NCI-H1105 treated with DMSO at 0.1 percent for 48 hours (cell line): ENCODE data around the gene ETV4.

Experiments
- DNase-seq: peaks from one replicate; lab custom pipeline; 2025; lab: John Stamatoyannopoulos, UW

Gene ETV4

DNA sequence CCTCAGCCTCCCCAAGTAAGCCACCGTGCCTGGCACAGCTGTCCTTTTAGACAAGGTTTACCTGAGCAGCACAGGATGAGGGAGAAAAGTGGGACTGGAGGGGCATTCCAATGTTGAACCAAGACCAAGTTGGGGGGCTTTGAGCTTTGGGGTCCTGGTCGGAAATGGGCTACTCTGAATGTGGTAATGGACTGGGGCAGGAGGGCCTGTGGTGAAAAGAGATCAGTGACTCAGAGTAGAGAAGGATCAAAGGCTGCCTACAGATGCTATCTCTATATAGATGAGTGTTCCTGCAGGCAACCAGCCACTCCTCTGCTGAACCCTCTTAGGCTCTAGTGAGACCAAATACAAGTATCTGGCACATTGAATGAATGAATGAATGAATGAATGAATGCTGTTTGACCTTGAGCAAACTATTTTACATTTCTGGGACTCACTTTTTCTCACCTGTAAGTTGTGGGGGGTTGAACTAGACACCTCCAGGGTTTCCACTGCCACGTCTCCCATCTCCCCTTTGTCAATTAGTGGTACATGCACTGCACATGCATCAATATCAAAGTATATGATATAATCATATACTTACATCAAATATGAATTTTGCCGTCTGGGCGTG, 26.3 kb upstream of the ETV4 start:
- no peak for DNase-seq

DNA sequence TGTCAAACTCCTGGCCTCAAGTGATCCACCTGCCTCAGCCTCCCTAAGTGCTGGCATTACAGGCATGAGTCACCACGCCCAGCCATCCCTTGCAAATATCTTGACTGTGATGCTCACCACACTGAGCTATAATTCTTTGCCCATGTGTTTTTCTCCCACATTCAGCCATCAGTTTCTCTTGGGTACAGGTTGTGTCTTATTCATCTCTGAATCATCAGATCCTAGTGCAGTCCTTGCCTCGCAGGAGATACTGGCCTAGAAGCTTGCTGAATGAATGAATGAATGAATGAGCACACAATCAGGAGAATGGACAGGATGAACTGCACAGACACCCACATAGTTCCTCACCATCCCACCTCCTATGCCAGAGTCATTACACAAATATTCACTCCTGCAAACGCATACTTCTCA, 24.4 kb upstream of the ETV4 start:
- no peak for DNase-seq

DNA sequence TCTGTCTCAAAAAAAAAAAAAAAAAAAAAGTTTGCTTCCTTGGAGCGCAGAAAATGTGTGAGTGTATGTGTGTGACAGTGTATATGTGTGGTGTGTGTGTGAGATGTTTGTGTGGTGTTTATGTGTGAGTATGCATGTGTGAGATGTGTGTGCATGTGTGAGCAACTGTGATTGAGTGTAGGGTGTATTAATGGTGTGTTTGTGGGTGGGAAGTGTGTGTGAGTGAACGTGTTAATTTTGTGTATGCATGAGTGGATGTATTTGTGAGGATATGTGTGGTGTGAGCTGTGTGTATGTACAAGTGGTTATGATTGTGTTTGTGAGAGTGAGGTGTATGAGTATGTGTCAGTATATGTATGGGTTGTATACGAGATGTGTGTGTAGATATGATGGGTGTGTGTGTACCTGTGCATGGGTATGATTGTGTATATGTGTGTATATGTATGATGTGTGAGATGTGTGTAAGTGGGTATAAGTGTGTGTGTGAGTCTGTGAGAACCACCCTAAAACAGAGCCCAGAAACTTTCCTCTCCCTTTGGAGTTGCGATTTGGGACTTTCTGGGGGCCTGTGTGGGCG, 22.5 kb upstream of the ETV4 start:
- DNase-seq, result no peak

DNA sequence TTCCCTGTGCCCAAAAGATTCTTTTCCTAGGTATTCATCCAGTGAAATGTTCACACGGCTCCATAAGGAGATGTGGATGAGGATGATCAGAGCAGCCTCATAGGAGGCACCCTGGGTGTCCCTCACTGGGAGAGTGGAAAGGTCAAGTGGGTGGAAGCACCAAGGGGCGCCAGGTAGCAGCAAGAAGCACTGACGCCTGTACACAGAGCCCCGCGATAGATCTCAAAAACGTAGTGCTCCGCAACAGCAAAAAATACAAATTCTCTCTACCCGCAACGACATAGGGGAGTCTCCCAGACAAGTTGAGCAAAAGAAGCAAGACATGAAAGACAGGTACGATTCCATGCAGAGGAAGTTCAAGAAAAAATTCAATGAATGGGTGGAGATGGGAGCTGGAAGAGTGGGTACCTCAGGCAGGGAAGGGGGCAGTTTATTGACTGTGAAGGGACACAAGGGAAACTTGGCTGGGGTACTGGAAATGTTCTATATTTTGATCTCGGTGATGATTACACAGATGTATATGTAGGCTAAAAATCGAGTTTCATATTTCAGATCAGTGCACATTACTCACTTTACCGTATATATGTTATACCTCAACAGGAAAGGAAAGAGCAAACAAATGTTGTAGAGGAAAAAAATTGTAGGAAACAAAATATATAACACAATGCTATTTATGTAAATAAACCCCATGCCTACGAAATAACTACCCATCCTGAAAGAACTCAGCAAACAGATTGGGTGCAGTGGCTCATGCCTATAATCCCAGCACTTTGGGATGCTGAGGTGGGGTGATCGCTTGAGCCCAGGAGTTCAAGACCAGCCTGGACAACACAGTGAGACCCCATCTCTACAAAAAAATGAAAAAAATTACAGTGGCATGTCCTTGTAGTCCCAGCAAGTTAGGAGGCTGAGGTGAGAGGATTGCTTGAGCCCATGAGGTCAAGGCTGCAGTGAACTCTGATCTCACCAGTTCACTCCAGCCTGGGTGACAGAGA, 17.8 kb upstream of the ETV4 start:
- no peak for DNase-seq

DNA sequence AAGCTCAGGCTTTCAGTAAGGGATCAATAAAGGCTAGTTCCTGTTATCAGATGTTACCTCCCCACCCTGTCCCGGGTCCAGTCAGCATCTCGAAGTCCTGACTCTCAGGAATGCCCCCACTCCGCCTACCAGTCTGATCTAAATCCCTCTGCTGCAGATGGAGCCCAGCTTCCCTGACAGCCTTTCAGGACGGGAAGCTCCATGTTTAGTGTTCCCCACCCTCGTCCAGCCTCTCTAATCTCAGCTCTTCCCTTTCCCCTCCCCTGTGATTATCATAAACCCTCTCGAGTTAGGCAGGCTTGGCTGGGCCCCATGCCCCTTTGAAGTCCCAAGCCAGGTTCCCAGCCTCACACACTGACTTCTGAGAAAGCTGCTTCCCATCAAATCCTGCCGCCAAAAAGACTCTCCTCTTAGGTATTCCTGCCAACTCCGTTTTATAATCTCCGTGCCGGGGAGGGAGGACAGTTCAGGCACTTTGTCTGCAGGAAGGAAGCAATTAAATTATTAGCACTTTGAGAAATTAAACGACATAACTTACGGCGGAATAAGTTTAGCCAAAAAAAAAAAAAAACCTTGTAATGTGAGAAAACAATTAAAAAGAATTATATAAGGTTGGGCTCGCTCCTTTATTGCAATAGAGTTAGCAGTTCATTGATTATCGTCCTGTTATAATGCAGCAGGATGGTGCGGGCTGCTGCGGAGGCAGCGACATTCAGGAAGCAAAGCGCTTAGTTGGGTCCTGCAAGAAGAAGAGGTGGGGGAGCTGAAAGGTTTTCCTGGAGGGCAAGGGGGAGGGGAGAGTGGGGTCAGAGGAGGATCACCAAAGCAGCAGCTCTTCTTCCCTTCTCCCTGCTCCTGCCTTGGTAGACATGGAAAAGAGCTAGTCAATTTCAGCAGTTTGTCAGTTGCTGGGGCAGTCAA, 16.8 kb upstream of the ETV4 start:
- peak; percentile 2 for DNase-seq

DNA sequence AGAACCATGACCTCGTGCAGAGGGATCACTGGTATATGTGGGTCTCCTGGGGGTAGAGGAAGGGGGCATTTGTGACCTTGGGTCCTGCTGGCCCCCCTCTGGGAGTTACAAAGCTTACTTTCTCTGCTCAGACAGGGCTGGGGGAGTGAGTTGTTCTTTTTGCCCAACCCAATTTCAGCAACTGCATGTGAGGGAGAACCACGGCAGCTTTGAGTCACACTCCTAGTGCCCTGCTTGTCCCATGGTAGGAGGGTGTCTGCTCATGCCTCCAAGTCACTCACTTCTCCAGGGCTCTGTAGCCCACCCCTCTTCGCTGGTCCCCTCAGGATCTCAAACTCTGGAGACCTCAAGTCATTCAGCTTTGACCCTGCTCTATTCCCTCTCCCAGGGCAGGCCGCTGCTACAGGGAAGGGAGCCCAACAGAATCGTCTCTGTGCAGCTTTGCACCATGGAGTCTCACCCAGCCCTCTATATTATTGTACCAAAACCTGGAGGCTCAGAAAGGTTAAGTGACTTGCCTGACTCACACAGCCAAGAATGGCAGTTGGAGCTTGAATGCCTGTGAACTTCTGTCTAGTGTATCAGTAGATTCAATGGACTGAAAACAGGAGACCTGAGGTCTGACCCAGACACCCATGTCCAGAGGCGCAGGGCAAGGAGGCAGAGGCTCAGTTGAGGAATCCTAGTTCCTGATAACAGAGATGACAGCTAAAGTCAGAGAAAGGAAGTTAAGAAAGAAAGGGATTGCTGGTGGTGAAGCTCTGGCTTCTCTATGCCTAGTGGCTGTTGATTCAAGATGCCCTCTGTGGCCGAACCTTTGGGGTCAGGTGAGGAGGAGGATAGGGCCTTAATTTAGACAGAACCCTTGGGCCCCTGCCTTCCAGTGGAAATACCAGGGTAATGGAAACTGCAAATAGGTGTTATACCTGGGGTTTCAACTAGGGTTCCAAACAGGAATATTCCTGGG, 14.6 kb upstream of the ETV4 start:
- DNase-seq, result no peak

DNA sequence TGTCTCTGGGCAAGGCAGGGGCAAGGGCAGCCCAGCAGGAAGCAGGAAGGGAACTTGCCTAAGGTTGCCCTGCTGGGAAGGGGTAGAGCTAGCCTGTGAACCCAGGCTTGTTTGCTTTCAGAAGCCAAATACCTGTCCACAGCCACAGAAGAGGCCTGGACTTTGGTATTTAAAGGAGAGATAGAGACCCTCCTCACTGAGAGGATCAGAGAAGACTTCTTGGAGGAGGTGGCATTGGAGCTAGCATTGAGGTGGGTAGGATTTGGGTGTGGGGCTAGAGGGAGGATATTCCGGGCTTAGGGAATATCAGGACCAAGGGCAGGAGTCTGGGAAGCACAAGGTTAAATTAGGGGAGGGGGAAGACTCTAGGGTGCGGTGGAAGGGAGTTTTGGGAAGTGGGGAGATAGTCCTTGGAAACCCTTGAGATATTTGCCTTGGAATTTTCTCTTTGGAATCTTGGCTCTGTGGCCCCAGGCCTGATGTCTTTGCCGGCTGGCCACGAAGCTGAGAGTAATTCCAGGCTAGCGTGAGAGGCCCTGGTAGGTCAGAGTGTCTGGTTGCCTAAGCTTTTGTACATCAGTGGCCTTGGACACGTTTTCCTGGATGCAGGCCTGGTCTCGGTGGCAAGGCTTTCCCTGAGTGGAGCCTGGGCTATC, 13.1 kb upstream of the ETV4 start:
- DNase-seq, result no peak

DNA sequence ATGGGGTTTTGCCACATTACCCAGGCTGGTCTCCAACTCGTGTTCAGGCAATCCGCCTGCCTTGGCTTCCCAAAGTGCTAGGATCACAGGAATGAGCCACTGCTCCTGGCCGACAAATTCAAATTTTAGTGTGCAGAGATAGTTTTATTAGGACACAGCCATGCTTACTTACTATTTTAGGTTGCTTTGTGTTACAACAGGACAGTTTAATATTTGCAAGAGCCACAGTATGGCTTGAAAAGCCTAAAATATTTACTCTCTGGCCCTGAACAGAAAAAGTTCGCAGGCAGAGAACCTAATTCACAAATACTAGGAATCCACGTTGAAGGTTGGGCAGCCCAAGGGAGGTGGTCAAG, 12.6 kb upstream of the ETV4 start:
- no peak for DNase-seq

DNA sequence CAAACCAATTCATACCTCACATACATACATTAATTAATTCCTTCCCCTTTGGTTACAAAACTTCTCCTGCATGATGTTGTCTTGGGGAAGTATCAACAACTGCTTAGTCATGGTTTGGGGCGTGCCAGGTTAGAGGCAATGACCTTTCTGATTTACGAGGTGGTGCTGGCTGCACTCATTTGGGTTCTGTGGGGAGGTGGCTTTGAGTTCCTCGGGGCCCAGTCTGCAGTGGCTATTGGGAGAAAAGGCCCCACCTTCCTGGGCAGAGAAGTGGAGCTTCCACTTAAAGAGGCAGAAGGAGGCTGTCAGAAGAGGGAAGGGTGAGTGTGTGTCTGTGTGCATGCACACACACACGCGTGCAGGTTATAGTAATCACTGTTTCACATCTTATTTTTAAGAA, 10.2 kb upstream of the ETV4 start:
- no peak for DNase-seq

DNA sequence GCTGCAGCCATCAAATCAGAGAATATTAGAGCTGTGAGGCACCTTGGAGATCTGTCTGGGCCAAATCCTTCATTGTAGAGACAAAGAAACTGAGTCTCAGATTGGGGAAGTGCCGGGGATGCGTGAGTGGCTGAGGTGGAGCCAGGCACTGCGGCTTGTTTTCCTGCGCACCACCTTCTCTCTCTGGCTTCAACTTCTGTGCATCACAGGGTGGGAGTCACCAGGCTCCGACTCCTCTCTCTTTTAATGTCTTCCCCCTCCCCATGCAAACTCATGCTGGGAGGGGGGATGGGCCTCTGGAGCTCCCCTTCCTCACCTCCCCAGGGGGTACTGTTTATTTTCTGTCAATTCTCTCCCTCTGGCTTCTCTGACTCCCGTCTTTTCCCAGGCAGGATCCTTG, 8.7 kb upstream of the ETV4 start:
- no peak for DNase-seq

DNA sequence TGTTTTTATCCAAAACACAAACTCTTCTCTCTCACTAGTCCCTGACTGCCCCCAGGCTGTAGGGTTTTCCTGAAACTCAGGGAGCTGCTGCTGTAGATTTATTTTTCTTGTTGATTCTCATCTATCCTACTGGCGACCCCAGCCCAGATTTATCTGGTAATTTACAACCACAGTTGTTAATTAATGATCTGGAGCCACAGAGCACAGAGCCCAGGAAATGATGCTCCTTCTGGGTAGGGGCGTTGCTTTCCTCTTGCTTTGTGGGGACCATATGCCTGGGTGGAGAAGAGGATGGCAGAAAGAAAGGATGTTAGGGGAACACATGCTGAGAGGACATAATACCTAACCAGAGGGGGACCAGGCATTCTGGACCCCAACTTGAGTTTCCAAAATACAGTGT, 7.4 kb upstream of the ETV4 start:
- DNase-seq, result no peak

DNA sequence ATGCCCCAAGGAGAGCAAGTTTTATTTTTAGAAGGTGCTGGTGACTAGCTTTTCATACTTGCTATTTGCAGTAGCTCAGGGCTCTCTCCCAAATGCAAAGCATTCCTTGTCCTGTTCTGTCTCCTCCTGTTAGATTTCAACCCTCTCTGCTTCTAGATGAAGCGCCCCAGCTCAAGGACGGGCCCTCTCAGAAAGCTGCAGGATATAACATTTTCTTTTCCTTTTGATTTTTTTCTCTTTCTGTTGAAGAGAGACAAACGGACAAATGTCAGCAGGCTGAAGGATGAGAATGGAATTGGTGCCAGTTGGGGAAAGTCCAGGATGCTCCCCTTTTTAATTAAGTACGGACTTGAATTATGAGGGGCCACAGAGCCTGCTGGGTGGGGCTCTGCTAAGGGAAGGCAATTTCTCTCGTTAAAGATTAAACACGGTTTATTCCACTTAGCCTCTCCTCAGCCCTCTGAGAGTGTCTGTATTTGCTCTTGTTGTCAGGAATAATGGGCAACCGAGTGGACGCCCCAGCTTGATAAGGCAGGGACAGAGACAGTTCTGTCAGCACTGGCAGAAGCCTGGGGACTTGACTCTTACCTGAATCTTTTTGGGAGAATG, 6.2 kb upstream of the ETV4 start:
- DNase-seq, result no peak

DNA sequence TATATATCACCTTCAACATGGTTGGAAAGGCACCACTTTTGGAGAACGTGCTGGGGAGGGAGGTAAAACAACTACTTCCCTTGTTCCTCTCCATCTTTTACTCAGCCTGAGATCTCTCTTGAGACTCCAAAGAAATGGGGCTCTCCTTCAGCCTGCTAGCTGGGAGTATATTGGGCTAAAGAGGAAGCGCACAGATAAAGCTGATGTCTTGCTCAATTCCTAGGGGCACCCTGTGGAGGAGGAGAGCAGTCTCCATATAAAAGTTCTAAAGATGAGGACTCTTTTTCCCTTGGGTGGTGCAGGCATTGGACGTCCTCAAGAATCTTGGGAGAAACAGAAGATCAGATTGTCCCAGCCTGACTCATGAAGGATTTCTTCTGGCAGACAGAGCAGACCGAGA, 4.6 kb upstream of the ETV4 start:
- no peak for DNase-seq

DNA sequence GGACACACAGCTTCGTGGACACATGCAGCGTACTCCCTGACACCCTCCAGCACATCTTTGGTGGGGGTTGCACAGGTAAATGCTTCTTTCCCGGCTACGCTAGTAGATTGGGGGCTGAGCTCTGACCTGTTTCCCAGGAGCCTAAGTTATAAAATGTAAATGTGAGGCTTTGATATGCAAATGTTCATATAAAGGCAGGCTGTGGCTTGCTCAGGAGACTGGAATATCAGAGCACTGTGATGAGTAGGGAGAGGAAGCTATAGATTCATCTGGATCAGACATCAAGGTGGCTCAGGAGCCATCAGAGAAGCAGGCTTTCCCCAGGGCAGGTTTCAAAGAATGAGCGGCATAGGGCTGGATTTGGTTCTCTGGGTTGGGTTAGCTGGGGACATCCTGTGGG, 3.4 kb upstream of the ETV4 start:
- no peak for DNase-seq

DNA sequence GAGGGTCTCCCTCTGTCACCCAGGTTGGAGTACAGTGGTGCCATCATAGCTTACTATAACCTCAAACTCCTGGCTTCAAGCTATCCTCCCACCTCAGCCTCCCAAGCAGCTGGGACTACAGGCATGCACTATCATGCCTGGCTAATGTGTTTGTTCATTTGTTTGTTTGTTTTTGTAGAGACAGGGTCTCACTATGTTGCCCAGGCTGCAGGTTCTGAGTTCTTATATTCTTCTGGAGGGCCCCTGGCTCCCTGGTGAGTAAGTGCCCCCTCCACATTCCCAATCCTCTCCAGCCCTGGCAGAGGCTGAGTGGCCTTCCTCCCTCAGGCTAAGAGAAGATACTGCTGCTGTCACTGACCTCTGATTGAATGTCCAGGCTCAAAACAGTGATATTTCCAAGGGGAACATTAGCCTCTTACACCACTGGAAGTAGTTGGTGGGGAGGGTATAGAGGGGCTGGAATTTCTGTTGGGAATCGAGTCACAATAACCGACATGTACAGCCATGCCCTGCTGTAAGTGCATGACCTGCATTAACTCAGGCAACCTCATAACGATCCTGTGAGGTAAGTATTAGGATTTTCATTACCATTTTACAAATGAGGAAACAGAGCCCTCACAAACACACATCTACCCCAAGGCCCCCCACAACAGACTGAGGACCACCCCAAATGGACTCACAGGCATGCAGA, 2.7 kb upstream of the ETV4 start:
- DNase-seq, result no peak

DNA sequence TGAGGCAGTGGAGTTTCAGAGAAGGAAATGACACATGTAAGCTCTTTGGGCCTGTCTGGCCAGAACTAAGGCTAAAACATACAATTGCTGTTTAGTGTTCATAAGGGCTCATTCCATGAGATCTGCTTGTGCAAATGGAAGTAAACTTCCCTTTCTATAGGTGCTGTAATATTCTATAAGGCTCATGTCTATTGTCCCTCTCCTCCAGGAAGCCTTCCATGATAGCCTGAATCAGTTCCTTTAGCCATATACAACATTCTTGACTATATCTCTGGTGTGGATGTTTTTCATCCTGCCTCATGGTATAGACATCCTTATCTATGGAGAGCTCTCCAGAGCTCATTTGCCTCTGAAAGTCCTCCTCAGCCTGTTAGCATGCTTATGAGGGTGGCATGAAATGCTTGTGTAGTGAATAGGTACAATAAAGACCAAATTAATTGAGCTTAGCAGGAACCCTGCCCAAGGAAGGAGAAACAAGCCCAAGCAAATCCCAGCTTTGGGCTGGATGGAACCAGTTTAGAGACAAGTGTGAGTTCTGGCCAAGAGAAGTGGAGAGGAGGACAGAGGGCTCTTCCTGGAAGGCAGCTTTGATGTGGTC, 1.6 kb upstream of the ETV4 start:
- DNase-seq, result no peak

DNA sequence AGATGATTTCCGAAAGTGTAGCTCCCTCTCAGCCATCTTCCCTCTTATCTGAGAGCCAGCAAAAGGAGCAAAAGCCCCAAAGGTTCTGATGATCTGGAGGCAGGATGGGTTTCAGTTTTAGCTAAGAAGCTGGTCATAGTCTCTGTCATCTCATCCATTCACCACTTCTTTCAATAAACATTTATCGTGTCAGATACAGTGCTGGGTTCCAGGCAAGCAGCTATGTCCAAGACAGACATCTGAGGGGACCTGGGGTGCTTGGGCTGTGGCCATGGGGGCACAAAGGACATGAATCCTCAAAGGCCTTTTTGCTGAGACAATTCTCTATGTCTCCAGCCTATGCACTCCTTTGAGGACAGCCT, 1.0 kb upstream of the ETV4 start:
- DNase-seq, result no peak

DNA sequence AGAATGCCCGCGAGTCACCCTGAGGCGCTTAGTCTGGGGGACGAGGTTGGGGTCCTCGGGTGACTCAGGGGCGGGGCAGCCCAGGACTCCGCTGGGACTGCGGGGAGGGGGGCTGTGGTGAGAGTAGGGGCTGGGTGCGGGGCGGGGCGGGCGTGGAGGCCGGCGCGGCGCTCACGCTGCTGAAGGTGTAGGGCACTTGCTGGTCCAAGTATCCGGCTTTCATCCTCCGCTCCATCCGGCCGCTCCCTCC, 832 bp downstream of the ETV4 start:
- DNase-seq, result no peak

DNA sequence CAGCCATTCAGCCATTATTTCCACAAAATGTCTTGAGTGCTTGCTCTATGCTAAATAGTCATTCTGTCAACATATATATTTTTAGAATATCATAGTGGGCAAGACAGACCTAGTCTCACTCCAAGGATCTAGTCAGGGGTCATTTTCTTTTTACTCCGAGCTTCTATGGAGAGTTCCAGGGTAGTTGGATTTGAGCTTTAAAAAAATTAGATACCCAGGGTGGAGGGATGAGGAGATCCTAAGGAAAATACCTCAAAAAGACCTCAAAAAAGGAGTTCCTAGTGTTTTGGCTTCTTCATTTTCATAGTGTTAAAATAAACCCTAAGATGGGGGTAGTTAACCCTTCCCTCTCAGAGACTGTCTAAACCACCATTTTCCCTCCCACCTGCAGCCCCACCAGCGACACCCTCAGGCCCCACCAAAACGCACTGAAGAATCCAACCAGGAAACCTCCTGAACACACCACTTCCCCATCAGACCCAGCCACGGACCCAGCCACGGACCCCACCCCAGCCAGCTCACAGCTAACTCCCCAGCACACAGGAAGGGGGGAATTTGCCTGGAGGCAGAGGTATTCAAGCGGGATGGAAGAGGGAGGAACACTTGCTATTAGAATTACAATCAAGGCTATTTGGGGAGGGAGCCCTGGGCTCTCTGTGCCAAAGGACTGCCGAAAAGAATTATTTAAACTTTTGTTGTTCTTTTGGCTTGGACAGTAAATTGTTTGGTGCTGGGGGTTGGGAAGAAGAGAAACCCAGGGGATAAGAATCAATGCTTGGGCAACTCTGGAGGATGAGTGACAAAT, 2.2 kb downstream of the ETV4 start:
- no peak for DNase-seq
